IPS-20b (cell line): ENCODE results near the gene PODXL2.

ENCODE experiments used
- H3K27ac ChIP-seq: one replicate; pipeline ENCODE4 v1.5.1; 2013; ENCODE audit warnings: low read length
- H3K27me3 ChIP-seq: 2 replicates; pipeline ENCODE4 v1.6.1; 2013; ENCODE audit warnings: mild to moderate bottlenecking, low read length, inconsistent platforms; ENCODE audit not compliant: insufficient read depth
- H3K36me3 ChIP-seq: 2 replicates; pipeline ENCODE4 v1.6.1; 2013; ENCODE audit warnings: low read depth, mild to moderate bottlenecking, inconsistent platforms, low read length, moderate library complexity; ENCODE audit not compliant: insufficient read depth
- H3K4me1 ChIP-seq: 2 replicates; pipeline ENCODE4 v1.6.1; 2013; ENCODE audit warnings: mild to moderate bottlenecking, control low read depth, inconsistent platforms, low read length, moderate library complexity; ENCODE audit not compliant: insufficient read depth
- H3K4me3 ChIP-seq: 2 replicates; pipeline ENCODE4 v1.5.1; 2013; ENCODE audit warnings: mild to moderate bottlenecking, low read length, inconsistent platforms
- H3K9ac ChIP-seq: 2 replicates; pipeline ENCODE4 v1.6.1; 2013; ENCODE audit warnings: low read depth, mild to moderate bottlenecking, inconsistent platforms, low read length, moderate library complexity
- H3K9me3 ChIP-seq: 2 replicates; pipeline ENCODE4 v1.6.1; 2013; ENCODE audit warnings: mild to moderate bottlenecking, low read depth, low read length, inconsistent platforms; ENCODE audit not compliant: insufficient read depth

The PODXL2 gene

DNA sequence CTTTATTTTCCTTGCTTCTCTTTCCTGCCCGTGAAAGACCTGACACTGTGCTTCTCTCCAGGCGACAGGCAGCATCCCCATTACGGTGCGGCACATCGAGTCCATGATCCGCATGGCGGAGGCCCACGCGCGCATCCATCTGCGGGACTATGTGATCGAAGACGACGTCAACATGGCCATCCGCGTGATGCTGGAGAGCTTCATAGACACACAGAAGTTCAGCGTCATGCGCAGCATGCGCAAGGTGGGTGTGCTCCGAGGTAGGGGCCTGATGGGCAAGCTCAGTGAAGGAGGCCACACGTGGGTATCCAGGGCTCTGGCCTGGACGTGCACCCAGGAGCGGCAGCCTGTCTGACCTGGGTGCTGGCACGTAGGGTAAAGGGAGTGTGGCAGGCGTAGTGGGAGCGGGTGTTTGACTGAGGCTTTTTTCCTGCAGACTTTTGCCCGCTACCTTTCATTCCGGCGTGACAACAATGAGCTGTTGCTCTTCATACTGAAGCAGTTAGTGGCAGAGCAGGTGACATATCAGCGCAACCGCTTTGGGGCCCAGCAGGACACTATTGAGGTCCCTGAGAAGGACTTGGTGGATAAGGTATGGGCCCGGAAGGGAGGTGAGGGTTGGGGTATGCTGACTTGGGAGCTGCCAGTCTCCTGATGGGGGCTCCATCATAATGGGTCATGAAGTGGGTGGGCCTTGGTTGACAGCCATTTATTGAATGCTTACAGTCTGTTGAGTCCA, 8.2 kb upstream of the PODXL2 start:
- Histone ChIP-seq H3K9me3 (no peaks in the 10 kb centered on the region), H3K9ac (no peak overlapping the region), H3K27ac (no peak overlapping the region), H3K27me3 (peaks cover 3% of the 10 kb centered on the region; the same call in 1 of the 2 replicates), H3K36me3 (peaks cover 74% of the 10 kb centered on the region), H3K4me3 (no peak overlapping the region), H3K4me1 (no peaks in the 10 kb centered on the region)

DNA sequence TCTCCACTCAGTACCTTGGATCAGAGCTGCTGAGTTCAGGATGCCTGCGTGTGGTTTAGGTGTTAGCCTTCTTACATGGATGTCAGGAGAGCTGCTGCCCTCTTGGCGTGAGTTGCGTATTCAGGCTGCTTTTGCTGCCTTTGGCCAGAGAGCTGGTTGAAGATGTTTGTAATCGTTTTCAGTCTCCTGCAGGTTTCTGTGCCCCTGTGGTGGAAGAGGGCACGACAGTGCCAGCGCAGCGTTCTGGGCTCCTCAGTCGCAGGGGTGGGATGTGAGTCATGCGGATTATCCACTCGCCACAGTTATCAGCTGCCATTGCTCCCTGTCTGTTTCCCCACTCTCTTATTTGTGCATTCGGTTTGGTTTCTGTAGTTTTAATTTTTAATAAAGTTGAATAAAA, 7.0 kb upstream of the PODXL2 start:
- no peak overlapping the region for H3K9ac ChIP-seq
- no peak overlapping the region for H3K27ac ChIP-seq
- H3K4me1 ChIP-seq: no peaks in the 10 kb centered on the region
- peaks cover 62% of the 10 kb centered on the region for H3K36me3 ChIP-seq
- H3K9me3 ChIP-seq: no peaks in the 10 kb centered on the region
- H3K27me3 ChIP-seq: peaks cover 15% of the 10 kb centered on the region
- H3K4me3 ChIP-seq: no peak overlapping the region

DNA sequence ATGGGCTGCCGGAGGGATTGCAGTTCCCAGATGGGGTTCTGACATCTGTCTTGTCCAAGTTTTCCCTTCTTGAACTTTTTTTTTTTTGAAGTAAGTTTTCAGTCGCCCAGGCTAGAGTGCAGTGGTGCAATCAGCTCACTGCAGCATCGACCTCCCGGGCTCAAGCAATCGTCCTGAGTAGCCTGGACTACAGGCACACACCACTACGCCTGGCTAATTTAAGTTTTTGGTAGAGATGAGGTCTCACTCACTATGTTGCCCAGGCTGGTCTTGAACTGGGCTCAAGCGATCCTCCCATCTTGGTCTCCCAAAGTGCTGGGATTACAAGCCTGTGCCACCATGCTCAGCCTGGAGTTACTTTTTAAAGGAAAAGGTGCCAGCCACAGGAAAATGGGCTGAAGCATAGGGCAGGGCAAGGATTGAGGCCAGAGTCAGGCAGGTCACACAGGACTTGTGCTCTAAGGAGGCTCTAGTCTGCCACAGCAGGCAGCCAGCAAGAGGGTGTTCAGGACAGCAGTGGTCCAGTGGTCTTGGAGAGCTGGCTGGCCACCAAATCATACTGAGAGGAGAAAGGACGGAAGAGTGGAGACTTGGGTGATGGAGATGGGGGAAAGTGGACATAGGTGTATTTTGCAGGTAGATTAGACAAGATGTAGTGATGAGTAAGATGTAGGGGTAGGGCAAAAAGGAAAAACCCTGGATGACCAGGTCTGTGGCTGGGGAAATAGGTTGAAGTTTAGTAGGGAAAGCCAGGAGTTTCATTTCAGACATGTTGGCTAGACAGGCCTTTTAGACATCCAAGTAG, 6.0 kb upstream of the PODXL2 start:
- H3K4me1 ChIP-seq: no peaks in the 10 kb centered on the region
- H3K36me3 ChIP-seq: peaks cover 53% of the 10 kb centered on the region
- peaks cover 24% of the 10 kb centered on the region for H3K27me3 ChIP-seq
- no peak overlapping the region for H3K4me3 ChIP-seq
- H3K9ac ChIP-seq: no peak overlapping the region
- no peaks in the 10 kb centered on the region for H3K9me3 ChIP-seq
- no peak overlapping the region for H3K27ac ChIP-seq

DNA sequence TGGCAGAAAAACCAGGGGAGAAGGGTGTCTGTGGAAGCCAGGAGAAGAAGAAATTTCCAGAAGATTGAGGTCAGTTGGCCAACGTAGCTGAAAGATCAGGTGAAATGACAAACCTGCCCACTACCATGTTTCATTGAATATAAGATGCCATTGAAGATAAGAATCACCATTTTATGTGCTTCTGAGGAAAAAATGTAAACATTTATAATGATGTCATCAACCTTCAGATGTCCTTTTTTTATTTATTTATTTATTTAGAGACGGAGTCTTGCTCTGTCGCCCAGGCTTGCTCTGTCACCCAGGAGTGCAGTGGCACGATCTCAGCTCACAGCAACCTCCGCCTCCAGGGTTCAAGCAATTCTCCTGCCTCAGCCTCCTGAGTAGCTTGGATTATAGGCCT, 4.9 kb upstream of the PODXL2 start:
- Histone ChIP-seq H3K9ac (no peak overlapping the region), H3K9me3 (peaks cover 7% of the 10 kb centered on the region; the same call in 1 of the 2 replicates), H3K4me1 (no peaks in the 10 kb centered on the region), H3K27me3 (peaks cover 33% of the 10 kb centered on the region), H3K27ac (no peak overlapping the region), H3K4me3 (no peak overlapping the region), H3K36me3 (peaks cover 42% of the 10 kb centered on the region)

DNA sequence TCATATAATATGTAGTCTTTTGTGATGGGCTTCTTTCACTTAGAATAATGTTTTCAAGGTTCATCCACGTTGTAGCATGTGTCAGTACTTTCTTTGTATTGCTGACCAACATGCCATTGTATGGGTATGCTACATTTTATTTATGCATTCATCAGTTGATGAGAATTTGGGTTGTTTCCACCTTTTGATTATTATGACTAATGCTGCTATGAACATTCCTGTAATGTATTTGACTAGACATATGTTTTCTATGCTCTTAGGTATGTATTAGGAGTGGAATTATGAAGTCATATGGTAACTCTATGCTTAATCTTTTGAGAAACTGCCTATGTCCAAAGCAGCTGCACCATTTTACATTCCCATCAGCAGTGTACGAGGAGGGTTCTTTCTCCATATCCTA, 3.2 kb upstream of the PODXL2 start:
- Histone ChIP-seq H3K27ac (no peak overlapping the region), H3K27me3 (peaks cover 48% of the 10 kb centered on the region), H3K4me1 (no peaks in the 10 kb centered on the region), H3K9me3 (peaks cover 7% of the 10 kb centered on the region; the same call in 1 of the 2 replicates), H3K9ac (no peak overlapping the region), H3K36me3 (peaks cover 24% of the 10 kb centered on the region), H3K4me3 (no peak overlapping the region)

DNA sequence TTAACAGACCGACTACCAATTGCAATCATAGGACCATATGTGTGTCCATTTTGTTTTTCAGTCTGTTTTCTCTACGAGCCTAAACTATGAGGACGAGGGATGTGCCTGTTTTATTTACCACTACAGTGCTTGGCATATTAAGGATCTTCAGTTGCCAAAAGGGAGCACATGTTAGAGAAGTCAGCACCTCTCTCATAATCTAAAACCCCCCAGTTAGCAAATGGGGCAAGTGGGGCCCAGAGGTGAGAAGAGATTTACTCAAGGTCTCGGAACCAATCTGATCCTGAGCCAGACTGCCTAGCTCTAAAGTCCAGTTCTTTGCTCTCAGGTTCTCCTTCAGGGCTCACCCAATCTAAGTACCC, 578 bp upstream of the PODXL2 start:
- H3K27me3 ChIP-seq: peaks cover 51% of the 10 kb centered on the region
- H3K36me3 ChIP-seq: no peaks in the 10 kb centered on the region
- no peak overlapping the region for H3K4me3 ChIP-seq
- peaks cover 7% of the 10 kb centered on the region; the same call in 1 of the 2 replicates for H3K9me3 ChIP-seq
- no peaks in the 10 kb centered on the region; the same call in 1 of the 2 replicates for H3K4me1 ChIP-seq
- no peak overlapping the region for H3K27ac ChIP-seq
- H3K9ac ChIP-seq: no peak overlapping the region

DNA sequence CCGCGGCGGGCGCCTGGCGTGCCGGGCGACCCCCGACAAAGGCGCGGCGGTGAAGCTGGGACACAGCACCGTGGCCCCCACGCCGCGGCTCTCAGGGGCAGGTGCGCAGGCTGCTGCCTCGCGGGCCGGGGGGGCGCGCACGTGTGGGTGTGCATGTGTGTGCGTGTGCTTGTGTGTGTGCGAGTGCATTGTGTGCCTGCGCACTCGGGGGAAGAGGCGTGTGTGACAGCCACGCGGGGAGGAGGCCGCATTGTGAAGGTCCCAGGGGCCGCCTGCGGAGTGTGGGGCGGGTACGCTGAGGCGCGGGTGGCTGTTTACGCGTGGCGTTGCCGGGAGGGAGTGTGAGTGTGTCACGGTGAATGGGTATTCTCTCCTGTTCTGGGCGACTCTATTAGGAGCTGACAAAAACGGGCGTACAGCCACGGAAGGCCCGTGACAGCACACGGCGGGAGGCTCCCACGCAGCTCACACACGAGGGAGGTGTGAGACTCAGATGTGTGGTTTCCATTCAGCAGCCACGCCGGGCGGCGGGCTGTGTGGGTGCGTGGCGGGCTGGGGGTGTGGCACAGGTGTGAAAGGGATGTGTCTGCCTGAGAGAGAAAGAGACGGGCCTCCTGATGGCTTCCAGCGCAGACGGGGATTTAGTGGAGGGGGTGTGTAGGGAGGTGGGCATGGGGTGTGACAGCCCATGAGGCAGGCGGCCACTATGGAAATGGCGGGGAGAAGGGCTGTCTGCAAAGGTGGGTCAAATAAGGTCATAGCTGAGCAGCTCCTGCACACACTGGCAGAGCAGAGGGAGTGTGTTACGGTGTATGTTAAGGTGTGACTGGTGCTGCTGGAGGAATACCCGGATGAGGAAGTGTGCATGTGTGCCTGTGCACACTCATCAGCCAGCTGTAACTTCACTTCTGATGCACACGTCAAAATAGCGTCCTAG, 750 bp downstream of the PODXL2 start:
- peaks cover 7% of the 10 kb centered on the region; the same call in 1 of the 2 replicates for H3K9me3 ChIP-seq
- H3K4me3 ChIP-seq: peak overlapping the region; percentile 65
- no peaks in the 10 kb centered on the region for H3K36me3 ChIP-seq
- H3K4me1 ChIP-seq: no peaks in the 10 kb centered on the region; the same call in 1 of the 2 replicates
- peaks cover 51% of the 10 kb centered on the region for H3K27me3 ChIP-seq
- no peak overlapping the region for H3K9ac ChIP-seq
- no peak overlapping the region for H3K27ac ChIP-seq

DNA sequence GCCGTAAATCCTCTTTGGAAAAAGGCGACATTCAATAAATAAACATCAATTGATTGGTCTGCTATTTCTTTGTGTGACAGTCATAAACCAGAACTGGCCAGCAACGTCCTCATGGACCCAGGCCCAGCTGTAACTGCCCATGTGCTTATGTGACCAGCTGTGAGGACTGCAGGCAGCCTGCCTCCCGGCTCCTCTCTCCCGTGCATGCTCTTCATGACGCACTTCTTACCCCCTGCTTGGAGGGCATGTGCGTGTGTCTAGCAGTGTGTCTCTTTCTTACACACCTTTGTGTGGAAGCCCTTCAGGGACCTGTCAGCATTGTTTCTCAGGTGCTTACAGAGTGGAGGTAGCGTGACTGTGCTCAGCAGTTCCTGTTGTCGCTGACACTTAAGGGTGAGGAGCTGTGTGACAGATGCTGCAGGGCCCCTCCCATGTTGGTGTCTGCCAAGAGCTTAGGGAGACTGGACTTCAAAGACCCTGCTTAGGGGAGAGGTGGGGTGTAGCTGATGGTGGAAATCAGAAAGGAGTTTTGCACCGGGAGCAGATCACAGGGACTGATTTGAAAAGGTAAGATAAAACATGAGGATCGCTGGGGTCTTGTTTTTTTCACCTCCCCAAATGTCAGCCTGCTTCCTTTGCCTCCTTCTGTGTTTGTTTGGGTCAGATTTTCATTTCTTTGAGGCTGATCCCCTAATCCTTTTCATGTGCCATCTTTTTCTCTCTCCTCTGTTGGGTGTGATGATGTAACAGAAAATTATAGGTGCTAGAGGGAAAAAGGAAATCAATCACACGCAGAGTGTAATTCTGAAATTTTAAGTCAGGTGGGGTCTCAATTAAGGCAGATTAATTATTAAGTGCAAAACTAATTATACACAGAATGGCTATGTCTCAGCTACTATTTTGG, 2.1 kb downstream of the PODXL2 start:
- H3K4me1 ChIP-seq: no peaks in the 10 kb centered on the region; the same call in 1 of the 2 replicates
- H3K27me3 ChIP-seq: peaks cover 45% of the 10 kb centered on the region
- H3K4me3 ChIP-seq: no peak overlapping the region
- H3K9ac ChIP-seq: no peak overlapping the region
- no peak overlapping the region for H3K27ac ChIP-seq
- peaks cover 7% of the 10 kb centered on the region; the same call in 1 of the 2 replicates for H3K9me3 ChIP-seq
- H3K36me3 ChIP-seq: no peaks in the 10 kb centered on the region

DNA sequence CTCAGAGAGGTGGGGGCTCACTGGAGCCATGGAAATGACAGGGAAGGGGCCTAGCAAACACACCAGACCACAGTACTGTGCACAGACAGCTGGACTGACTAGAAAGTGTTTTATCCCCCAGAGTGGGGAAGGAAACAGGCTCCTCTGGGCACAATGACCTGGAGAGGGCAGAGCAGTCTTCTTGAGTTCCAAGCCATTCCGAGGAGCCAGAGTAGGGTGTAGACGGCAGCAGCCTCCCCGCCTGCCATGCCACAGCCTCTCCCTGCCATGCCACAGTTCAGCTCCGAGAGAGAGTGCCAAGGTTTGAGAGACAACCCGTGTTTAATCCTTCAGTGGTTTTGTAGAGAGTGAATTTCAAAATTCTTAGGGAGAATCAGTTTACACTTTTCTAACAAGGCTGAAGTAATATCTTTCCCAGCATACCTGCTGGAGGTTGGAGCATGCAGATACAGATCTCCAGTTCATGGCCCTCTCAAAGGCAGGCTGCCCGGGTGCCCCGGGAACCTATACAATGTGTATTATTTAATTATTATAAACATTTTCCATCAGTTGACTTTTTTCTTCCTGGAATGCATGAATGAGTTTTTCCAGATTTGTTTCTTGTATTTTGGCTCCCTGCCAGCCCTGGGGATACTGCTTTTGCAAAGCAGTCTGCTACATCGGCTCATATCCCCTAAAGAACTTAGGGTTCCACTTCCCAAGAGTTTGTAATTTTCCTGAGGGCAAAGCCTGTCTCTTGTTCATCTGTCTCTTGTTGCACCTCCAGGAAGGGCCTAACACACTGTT, 3.2 kb downstream of the PODXL2 start:
- peaks cover 34% of the 10 kb centered on the region for H3K27me3 ChIP-seq
- H3K36me3 ChIP-seq: no peaks in the 10 kb centered on the region
- H3K4me3 ChIP-seq: no peak overlapping the region
- H3K9ac ChIP-seq: no peak overlapping the region
- H3K4me1 ChIP-seq: no peaks in the 10 kb centered on the region; the same call in 1 of the 2 replicates
- H3K9me3 ChIP-seq: peaks cover 7% of the 10 kb centered on the region; the same call in 1 of the 2 replicates
- H3K27ac ChIP-seq: no peak overlapping the region

DNA sequence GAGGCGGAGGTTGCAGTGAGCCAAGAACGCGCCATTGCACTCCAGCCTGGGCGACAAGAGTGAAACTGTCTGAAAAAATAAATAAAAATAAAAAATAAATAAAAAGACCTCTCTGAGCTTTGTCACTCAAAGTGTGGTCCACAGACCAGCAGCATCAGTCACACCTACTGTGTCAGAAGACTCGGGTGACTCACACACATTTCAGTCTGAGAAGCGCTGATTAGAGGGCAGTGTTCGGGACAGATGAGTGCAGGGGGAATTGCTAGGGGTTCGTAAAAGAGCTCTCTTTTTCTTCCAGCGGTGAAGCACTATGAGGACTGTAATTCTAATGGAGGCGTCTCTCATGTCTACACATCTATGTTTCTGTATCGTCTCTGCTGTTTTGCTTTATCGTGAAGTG, 5.7 kb downstream of the PODXL2 start:
- Histone ChIP-seq H3K9me3 (no peaks in the 10 kb centered on the region), H3K4me1 (no peaks in the 10 kb centered on the region; the same call in 1 of the 2 replicates), H3K4me3 (no peak overlapping the region), H3K27ac (no peak overlapping the region), H3K27me3 (peaks cover 14% of the 10 kb centered on the region), H3K36me3 (0 out of 2 replicates have a peak, but pooled peaks cover 4% of the 10 kb centered on the region), H3K9ac (no peak overlapping the region)
